Measurements from ENCODE around the gene SELENOH.

SELENOH gene

GRCh38 chr11:57792060-57792541, 50.8 kb downstream of the SELENOH start:
- no peak for ATAC-seq
- TF ChIP-seq PPARA (CRISPR knock-in tag; IDR thresholded peaks at IDR 0.05; ENCODE audit: borderline replicate concordance) (no peak), ISL1 (CRISPR knock-in tag; IDR thresholded peaks at IDR 0.05) (no peak), SNAI2 (CRISPR knock-in tag; IDR thresholded peaks at IDR 0.05) (no peak), ARNTL (CRISPR knock-in tag; IDR thresholded peaks at IDR 0.05; ENCODE audit: borderline replicate concordance, low read depth) (no peak), GLIS3 (CRISPR knock-in tag; IDR thresholded peaks at IDR 0.05) (no peak), ZFP30 (CRISPR knock-in tag; IDR thresholded peaks at IDR 0.05) (no peak), ZNF565 (CRISPR knock-in tag; conservative IDR thresholded peaks at IDR 0.05; ENCODE audit: low read depth) (no peak), TSHZ2 (CRISPR knock-in tag; IDR thresholded peaks at IDR 0.05) (no peak), ESRRG (CRISPR knock-in tag; IDR thresholded peaks at IDR 0.05) (no peak), PATZ1 (CRISPR knock-in tag; IDR thresholded peaks at IDR 0.05; ENCODE audit: borderline replicate concordance) (no peak), TOX (CRISPR knock-in tag; IDR thresholded peaks at IDR 0.05; ENCODE audit: borderline replicate concordance) (no peak)
- TF ChIP-seq, protein P1, sequence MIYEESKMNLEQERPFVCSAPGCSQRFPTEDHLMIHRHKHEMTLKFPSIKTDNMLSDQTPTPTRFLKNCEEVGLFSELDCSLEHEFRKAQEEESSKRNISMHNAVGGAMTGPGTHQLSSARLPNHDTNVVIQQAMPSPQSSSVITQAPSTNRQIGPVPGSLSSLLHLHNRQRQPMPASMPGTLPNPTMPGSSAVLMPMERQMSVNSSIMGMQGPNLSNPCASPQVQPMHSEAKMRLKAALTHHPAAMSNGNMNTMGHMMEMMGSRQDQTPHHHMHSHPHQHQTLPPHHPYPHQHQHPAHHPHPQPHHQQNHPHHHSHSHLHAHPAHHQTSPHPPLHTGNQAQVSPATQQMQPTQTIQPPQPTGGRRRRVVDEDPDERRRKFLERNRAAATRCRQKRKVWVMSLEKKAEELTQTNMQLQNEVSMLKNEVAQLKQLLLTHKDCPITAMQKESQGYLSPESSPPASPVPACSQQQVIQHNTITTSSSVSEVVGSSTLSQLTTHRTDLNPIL (CRISPR knock-in tag; IDR thresholded peaks at IDR 0.05; ENCODE audit: low read depth): no peak

DNA sequence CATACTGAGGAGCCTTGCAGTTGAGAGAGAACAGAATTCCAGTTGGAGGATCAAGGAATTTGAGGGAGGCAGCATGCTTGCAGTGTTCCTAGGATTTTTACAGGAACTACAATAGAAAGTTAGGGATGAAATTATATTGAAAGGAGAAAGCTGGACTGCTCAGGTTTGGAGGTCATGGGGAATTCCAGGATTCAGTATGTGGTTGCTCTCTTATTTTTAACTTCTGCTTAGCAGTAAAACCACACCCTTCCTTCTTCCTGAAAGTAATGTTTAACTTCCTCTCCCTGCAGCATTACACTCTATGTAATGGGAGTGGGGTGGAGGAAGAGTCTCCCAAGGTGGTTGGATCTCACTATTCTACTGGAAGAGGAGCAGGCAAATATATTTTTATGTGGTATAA, 51.6 kb downstream of the SELENOH start:
- ATAC-seq: no peak
- TF ChIP-seq BACH2 (CRISPR knock-in tag; IDR thresholded peaks at IDR 0.05; ENCODE audit: borderline replicate concordance) (no peak), ZFP3 (CRISPR knock-in tag; IDR thresholded peaks at IDR 0.05) (no peak), TSHZ2 (CRISPR knock-in tag; IDR thresholded peaks at IDR 0.05) (no peak), ZNF70 (CRISPR knock-in tag; IDR thresholded peaks at IDR 0.05) (no peak), ARNTL (CRISPR knock-in tag; IDR thresholded peaks at IDR 0.05; ENCODE audit: borderline replicate concordance, low read depth) (no peak), TOX (CRISPR knock-in tag; IDR thresholded peaks at IDR 0.05; ENCODE audit: borderline replicate concordance) (no peak), OSR1 (CRISPR knock-in tag; IDR thresholded peaks at IDR 0.05) (no peak), PATZ1 (CRISPR knock-in tag; IDR thresholded peaks at IDR 0.05; ENCODE audit: borderline replicate concordance) (no peak), ZNF8 (CRISPR knock-in tag; IDR thresholded peaks at IDR 0.05) (no peak), CSDC2 (CRISPR knock-in tag; IDR thresholded peaks at IDR 0.05) (no peak), GLIS3 (CRISPR knock-in tag; IDR thresholded peaks at IDR 0.05) (no peak), ZC3H10 (CRISPR knock-in tag; IDR thresholded peaks at IDR 0.05) (no peak), TCF4 (CRISPR knock-in tag; IDR thresholded peaks at IDR 0.05; ENCODE audit: borderline replicate concordance) (no peak), RARB (CRISPR knock-in tag; IDR thresholded peaks at IDR 0.05) (no peak), SNAI2 (CRISPR knock-in tag; IDR thresholded peaks at IDR 0.05) (no peak)
- TF ChIP-seq, protein P2, sequence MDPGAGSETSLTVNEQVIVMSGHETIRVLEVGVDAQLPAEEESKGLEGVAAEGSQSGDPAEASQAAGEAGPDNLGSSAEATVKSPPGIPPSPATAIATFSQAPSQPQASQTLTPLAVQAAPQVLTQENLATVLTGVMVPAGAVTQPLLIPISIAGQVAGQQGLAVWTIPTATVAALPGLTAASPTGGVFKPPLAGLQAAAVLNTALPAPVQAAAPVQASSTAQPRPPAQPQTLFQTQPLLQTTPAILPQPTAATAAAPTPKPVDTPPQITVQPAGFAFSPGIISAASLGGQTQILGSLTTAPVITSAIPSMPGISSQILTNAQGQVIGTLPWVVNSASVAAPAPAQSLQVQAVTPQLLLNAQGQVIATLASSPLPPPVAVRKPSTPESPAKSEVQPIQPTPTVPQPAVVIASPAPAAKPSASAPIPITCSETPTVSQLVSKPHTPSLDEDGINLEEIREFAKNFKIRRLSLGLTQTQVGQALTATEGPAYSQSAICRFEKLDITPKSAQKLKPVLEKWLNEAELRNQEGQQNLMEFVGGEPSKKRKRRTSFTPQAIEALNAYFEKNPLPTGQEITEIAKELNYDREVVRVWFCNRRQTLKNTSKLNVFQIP (CRISPR knock-in tag; IDR thresholded peaks at IDR 0.05; ENCODE audit: borderline replicate concordance, low read depth): no peak
- TF ChIP-seq, protein P3, sequence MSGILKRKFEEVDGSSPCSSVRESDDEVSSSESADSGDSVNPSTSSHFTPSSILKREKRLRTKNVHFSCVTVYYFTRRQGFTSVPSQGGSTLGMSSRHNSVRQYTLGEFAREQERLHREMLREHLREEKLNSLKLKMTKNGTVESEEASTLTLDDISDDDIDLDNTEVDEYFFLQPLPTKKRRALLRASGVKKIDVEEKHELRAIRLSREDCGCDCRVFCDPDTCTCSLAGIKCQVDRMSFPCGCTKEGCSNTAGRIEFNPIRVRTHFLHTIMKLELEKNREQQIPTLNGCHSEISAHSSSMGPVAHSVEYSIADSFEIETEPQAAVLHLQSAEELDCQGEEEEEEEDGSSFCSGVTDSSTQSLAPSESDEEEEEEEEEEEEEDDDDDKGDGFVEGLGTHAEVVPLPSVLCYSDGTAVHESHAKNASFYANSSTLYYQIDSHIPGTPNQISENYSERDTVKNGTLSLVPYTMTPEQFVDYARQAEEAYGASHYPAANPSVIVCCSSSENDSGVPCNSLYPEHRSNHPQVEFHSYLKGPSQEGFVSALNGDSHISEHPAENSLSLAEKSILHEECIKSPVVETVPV (CRISPR knock-in tag; IDR thresholded peaks at IDR 0.05): no peak

Data from SK-N-SH treated with all-trans-retinoic acid at 6 μM for 48 hours (cell line).